ENCODE results near the gene FAM3B.

Gene FAM3B

GRCh38 chr21:41282412-41282811 lies 34.2 kb upstream of the FAM3B start:
- no peak for TF ChIP-seq CTCF (IDR thresholded peaks at IDR 0.05; ENCODE audit: extremely low read depth, missing control alignments)
- DNase-seq (ENCODE audit: low spot score): no peak

GRCh38 chr21:41283211-41283818 lies 33.3 kb upstream of the FAM3B start:
- DNase-seq (ENCODE audit: low spot score): peak; percentile 79
- no peak for TF ChIP-seq CTCF (IDR thresholded peaks at IDR 0.05; ENCODE audit: extremely low read depth, missing control alignments)

GRCh38 chr21:41289431-41289830 lies 27.2 kb upstream of the FAM3B start:
- no peak for DNase-seq (ENCODE audit: low spot score)
- TF ChIP-seq CTCF (IDR thresholded peaks at IDR 0.05; ENCODE audit: extremely low read depth, missing control alignments): no peak

- TF ChIP-seq CTCF (IDR thresholded peaks at IDR 0.05; ENCODE audit: extremely low read depth, missing control alignments): no peak
- DNase-seq (ENCODE audit: low spot score): no peak
These were observed 26.3 kb upstream of the FAM3B start for GRCh38 chr21:41290106-41290799.

- DNase-seq (ENCODE audit: low spot score): no peak
- no peak for TF ChIP-seq CTCF (IDR thresholded peaks at IDR 0.05; ENCODE audit: extremely low read depth, missing control alignments)
These were observed 21.9 kb upstream of the FAM3B start for GRCh38 chr21:41294548-41295231.

- TF ChIP-seq CTCF (IDR thresholded peaks at IDR 0.05; ENCODE audit: extremely low read depth, missing control alignments): no peak
- DNase-seq (ENCODE audit: low spot score): no peak
These were observed 20.8 kb upstream of the FAM3B start for GRCh38 chr21:41295721-41296254.

- DNase-seq (ENCODE audit: low spot score): no peak
- TF ChIP-seq CTCF (IDR thresholded peaks at IDR 0.05; ENCODE audit: extremely low read depth, missing control alignments): no peak
These were observed 13.6 kb upstream of the FAM3B start for GRCh38 chr21:41302976-41303375.
